Tibial nerve (tissue), 3 donors: ENCODE data around the gene NFKB1.

ENCODE experiments used
- CTCF ChIP-seq, 5 experiments: fragments of 200-600 bp in 3 of 5; fragments of 450-650 bp in 2 of 5; sonication (generic) in 3 of 5; IDR thresholded peaks; one replicate each; pipeline ENCODE4 v1.5.1; 2016 to 2019; ENCODE audit warnings: antibody characterized with exemption in 5 of 5, mild to moderate bottlenecking in 3 of 5, moderate library complexity in 2 of 5
- POLR2A ChIP-seq, 2 donors: fragments of 450-650 bp; IDR thresholded peaks; one replicate each; pipeline ENCODE4 v1.6.1; 2017; ENCODE audit warnings: antibody characterized with exemption in 2 of 2, mild to moderate bottlenecking in 2 of 2, moderate library complexity in 2 of 2

- TF ChIP-seq CTCF (IDR thresholded peaks at IDR 0.05) = no peak
- TF ChIP-seq POLR2A (IDR thresholded peaks at IDR 0.05) = no peak
These were observed 131.9 kb downstream of the NFKB1 start for GRCh38 chr4:102633100-102633499.
